Gastrocnemius medialis (tissue), 4 donors: ENCODE results near the gene MRPL16.

Experiments used
- CTCF ChIP-seq, 5 experiments: fragments of 450-650 bp in 3 of 5; fragments of 200-600 bp in 2 of 5; sonication (generic) in 2 of 5; IDR thresholded peaks in 4 of 5; conservative IDR thresholded peaks in 1 of 5; 1 replicate in 4 of 5; 2 replicates in 1 of 5; pipeline ENCODE4 v1.5.1; 2016 to 2019; ENCODE audit warnings: antibody characterized with exemption in 5 of 5, mild to moderate bottlenecking in 3 of 5, moderate library complexity in 3 of 5
- POLR2A ChIP-seq, 2 donors: fragments of 450-650 bp; IDR thresholded peaks; one replicate each; pipeline ENCODE4 v1.6.1; 2017; ENCODE audit warnings: antibody characterized with exemption in 2 of 2, mild to moderate bottlenecking in 2 of 2, moderate library complexity in 2 of 2

DNA sequence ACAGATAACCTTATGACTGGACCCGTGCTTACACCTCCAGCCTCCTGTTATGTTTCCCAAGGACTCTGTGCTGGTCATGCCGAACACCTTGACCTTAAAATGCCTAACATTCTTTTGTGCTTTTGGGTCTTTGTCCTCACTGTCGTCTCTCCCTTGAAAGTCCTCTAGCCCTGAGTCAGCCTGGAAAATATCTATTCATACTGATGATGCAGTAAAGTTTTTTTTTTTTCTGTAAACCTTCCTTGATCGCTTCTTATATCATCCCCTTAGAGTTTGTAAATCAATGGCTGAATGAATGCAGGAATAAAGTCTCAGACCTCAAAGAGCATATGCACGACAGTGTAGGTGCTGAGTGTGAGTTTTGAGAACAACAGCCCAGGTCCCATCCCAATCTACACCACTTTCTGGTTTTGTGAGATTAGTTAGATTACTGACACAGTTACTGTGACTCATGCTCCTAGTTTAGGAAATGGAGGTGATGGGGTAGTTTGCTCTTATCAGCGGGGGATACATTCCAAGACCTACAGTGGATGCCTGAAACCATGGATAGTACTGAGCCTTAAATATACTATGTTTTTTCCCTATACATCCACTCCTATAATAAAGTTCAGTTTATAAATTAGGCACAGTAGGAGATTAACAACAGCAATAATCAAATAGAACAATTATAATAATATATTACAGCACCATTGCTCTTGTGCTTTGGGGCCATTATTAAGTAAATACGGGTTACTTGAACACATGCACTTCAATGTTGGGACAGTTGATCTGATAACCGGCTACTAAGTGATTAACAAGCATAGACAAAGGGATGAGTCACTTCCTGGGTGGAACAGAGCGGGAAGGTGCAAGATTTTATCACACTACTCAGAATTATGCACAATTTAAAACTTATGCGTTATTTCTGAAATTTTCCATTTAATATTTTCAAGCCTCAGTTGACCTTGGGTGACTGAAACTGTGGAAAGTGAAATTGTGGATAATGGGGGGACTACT is 47.2 kb upstream of the MRPL16 start:
- no peak for TF ChIP-seq CTCF (IDR thresholded peaks at IDR 0.05 in 4 of 5, conservative IDR thresholded peaks at IDR 0.05 in 1 of 5)
- TF ChIP-seq POLR2A (IDR thresholded peaks at IDR 0.05), result no peak
